ENCODE measurements around the gene TBX21.

DNA sequence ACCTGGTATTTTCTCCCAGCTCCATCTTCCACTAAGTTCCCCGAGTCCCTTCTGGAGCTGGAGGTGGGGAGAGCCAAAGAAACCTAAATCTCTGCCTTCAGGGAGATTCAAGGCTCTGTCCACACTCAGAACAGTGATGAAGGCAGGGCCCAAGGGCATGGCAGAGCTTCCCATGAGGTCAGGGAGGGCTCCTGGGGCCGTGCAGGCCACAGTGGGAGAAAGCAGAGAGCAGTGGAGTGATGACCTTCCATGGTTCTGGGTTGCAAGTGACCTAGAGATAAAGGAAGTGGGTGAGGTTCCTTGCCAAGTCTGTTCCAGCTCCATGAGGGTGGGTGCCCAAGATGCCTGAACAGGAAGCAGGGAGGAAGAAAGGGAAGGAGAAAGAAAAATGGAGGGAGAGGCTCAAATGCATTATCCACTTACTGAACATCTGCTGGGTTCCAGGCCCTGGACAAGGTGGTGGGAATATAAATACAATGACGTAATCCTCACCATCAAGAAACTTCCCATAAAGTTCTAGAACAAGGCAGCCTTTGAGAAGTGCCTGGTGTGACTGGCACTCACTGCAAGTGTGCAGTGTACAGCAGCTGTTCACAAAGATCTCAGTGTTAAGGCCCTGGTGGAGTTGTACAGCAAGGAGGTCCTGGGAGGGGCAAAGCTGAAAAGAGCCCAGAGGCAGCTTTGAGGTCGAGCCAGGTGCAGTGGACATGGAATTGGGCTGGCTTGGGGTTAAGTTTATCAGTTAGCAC lies 25.8 kb upstream of the TBX21 start:
- TF ChIP-seq EP300 (IDR thresholded peaks at IDR 0.05; ENCODE audit: borderline replicate concordance): no peak
- no peak for TF ChIP-seq TCF12 (IDR thresholded peaks at IDR 0.05; ENCODE audit: low read depth)
- no peak for TF ChIP-seq NFIC (IDR thresholded peaks at IDR 0.05)
- TF ChIP-seq, protein P1, sequence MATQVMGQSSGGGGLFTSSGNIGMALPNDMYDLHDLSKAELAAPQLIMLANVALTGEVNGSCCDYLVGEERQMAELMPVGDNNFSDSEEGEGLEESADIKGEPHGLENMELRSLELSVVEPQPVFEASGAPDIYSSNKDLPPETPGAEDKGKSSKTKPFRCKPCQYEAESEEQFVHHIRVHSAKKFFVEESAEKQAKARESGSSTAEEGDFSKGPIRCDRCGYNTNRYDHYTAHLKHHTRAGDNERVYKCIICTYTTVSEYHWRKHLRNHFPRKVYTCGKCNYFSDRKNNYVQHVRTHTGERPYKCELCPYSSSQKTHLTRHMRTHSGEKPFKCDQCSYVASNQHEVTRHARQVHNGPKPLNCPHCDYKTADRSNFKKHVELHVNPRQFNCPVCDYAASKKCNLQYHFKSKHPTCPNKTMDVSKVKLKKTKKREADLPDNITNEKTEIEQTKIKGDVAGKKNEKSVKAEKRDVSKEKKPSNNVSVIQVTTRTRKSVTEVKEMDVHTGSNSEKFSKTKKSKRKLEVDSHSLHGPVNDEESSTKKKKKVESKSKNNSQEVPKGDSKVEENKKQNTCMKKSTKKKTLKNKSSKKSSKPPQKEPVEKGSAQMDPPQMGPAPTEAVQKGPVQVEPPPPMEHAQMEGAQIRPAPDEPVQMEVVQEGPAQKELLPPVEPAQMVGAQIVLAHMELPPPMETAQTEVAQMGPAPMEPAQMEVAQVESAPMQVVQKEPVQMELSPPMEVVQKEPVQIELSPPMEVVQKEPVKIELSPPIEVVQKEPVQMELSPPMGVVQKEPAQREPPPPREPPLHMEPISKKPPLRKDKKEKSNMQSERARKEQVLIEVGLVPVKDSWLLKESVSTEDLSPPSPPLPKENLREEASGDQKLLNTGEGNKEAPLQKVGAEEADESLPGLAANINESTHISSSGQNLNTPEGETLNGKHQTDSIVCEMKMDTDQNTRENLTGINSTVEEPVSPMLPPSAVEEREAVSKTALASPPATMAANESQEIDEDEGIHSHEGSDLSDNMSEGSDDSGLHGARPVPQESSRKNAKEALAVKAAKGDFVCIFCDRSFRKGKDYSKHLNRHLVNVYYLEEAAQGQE (IDR thresholded peaks at IDR 0.05; ENCODE audit: low read depth): no peak
- no peak for TF ChIP-seq TAF1 (IDR thresholded peaks at IDR 0.05; ENCODE audit: low read depth)
